ENCODE measurements around the gene PHOSPHO2. TPM values are rescaled to one million over a fixed set of nuclear protein-coding genes. Genes with fewer than 3 reads are reported as not detected.

Gene PHOSPHO2
- total and polyA plus RNA-seq, 2 experiments from 2014 or later, result 8.3 to 8.7 TPM

DNA sequence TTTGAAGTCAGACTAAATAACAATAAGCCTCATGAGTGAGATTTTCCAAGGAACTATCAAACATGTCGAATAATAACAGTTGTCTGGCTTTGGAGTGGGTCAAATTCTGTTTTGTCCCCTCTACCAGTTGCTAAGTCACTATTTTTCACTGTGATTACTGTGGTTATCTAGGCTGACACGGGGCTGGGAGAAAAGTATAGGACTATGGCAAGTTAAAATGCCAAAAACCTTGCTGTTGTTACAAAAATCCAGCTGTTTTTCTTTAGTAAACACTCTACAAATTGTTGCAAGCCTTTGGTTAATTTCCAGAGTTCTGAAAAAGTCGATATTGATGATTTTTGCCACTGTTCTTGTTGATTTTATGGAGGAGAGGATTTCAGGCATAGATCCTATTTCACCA is 1.6 kb upstream of the PHOSPHO2 start (continued):
- TF ChIP-seq NANOG (IDR thresholded peaks at IDR 0.05; ENCODE audit: borderline replicate concordance), result no peak
- TF ChIP-seq, protein P1, sequence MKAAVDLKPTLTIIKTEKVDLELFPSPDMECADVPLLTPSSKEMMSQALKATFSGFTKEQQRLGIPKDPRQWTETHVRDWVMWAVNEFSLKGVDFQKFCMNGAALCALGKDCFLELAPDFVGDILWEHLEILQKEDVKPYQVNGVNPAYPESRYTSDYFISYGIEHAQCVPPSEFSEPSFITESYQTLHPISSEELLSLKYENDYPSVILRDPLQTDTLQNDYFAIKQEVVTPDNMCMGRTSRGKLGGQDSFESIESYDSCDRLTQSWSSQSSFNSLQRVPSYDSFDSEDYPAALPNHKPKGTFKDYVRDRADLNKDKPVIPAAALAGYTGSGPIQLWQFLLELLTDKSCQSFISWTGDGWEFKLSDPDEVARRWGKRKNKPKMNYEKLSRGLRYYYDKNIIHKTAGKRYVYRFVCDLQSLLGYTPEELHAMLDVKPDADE (IDR thresholded peaks at IDR 0.05), result no peak
- TF ChIP-seq CREB1 (CRISPR knock-in tag; IDR thresholded peaks at IDR 0.05; ENCODE audit: low read depth), result no peak

DNA sequence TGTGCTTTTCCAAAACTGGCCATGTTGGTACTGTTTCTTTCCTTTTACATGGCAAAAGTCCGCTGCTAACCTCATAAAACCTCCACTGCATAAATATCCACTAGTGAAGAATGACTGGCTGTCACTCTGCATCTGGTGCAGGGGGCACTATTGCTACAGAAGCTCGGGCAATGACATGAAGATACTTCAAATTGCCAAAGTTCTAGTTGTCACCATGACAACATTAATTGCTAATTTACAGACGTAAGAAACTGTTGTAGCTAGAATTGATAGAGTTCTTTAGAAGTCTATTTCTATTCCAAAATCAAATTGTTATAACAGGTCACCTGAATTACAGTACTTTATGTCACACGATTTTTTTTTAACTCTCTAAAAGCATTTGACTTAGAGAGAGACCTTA is 909 bp upstream of the PHOSPHO2 start:
- Histone ChIP-seq H3K36me3 (ENCODE audit: insufficient read depth) (no peaks in the 10 kb centered on the region; the same call in 1 of the 2 replicates), H3K27me3 (ENCODE audit: insufficient read depth) (no peaks in the 10 kb centered on the region), H2AFZ (peak overlapping the region; percentile 100), H3K4me2 (peak overlapping the region; percentile 80), H3K79me2 (replicated peaks; ENCODE audit: insufficient read depth) (no peaks in the 10 kb centered on the region), H3K4me3 (peak overlapping the region; percentile 93), H3K4me1 (ENCODE audit: insufficient read depth) (0 out of 2 replicates have a peak, but pooled peaks cover 3% of the 10 kb centered on the region), H3K27ac (ENCODE audit: low read depth) (no peak overlapping the region), H3F3A (replicated peaks; ENCODE audit: low read depth) (0 out of 2 replicates have a peak, but pooled peaks cover 3% of the 10 kb centered on the region), H4K20me1 (replicated peaks; ENCODE audit: insufficient read depth) (no peaks in the 10 kb centered on the region), H3K9me2 (ENCODE audit: insufficient read depth) (no peaks in the 10 kb centered on the region)
- H3K27ac Mint-ChIP-seq, result no peak overlapping the region
- H3K27me3 Mint-ChIP-seq (ENCODE audit: insufficient read depth, low read depth, poor library complexity), result peaks cover 2% of the 10 kb centered on the region
- H3K36me3 Mint-ChIP-seq (ENCODE audit: low read depth), result peaks cover 9% of the 10 kb centered on the region
- no peak for TF ChIP-seq ZNF114 (CRISPR knock-in tag; IDR thresholded peaks at IDR 0.05)
- TF ChIP-seq, protein P1 (IDR thresholded peaks at IDR 0.05), result no peak
- TF ChIP-seq, protein P2, sequence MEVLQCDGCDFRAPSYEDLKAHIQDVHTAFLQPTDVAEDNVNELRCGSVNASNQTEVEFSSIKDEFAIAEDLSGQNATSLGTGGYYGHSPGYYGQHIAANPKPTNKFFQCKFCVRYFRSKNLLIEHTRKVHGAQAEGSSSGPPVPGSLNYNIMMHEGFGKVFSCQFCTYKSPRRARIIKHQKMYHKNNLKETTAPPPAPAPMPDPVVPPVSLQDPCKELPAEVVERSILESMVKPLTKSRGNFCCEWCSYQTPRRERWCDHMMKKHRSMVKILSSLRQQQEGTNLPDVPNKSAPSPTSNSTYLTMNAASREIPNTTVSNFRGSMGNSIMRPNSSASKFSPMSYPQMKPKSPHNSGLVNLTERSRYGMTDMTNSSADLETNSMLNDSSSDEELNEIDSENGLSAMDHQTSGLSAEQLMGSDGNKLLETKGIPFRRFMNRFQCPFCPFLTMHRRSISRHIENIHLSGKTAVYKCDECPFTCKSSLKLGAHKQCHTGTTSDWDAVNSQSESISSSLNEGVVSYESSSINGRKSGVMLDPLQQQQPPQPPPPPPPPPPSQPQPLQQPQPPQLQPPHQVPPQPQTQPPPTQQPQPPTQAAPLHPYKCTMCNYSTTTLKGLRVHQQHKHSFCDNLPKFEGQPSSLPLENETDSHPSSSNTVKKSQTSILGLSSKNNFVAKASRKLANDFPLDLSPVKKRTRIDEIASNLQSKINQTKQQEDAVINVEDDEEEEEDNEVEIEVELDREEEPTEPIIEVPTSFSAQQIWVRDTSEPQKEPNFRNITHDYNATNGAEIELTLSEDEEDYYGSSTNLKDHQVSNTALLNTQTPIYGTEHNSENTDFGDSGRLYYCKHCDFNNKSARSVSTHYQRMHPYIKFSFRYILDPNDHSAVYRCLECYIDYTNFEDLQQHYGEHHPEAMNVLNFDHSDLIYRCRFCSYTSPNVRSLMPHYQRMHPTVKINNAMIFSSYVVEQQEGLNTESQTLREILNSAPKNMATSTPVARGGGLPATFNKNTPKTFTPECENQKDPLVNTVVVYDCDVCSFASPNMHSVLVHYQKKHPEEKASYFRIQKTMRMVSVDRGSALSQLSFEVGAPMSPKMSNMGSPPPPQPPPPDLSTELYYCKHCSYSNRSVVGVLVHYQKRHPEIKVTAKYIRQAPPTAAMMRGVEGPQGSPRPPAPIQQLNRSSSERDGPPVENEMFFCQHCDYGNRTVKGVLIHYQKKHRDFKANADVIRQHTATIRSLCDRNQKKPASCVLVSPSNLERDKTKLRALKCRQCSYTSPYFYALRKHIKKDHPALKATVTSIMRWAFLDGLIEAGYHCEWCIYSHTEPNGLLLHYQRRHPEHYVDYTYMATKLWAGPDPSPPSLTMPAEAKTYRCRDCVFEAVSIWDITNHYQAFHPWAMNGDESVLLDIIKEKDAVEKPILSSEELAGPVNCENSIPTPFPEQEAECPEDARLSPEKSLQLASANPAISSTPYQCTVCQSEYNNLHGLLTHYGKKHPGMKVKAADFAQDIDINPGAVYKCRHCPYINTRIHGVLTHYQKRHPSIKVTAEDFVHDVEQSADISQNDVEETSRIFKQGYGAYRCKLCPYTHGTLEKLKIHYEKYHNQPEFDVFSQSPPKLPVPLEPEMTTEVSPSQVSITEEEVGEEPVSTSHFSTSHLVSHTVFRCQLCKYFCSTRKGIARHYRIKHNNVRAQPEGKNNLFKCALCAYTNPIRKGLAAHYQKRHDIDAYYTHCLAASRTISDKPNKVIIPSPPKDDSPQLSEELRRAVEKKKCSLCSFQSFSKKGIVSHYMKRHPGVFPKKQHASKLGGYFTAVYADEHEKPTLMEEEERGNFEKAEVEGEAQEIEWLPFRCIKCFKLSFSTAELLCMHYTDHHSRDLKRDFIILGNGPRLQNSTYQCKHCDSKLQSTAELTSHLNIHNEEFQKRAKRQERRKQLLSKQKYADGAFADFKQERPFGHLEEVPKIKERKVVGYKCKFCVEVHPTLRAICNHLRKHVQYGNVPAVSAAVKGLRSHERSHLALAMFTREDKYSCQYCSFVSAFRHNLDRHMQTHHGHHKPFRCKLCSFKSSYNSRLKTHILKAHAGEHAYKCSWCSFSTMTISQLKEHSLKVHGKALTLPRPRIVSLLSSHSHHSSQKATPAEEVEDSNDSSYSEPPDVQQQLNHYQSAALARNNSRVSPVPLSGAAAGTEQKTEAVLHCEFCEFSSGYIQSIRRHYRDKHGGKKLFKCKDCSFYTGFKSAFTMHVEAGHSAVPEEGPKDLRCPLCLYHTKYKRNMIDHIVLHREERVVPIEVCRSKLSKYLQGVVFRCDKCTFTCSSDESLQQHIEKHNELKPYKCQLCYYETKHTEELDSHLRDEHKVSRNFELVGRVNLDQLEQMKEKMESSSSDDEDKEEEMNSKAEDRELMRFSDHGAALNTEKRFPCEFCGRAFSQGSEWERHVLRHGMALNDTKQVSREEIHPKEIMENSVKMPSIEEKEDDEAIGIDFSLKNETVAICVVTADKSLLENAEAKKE (CRISPR knock-in tag; IDR thresholded peaks at IDR 0.05), result no peak
- TF ChIP-seq, protein P3, sequence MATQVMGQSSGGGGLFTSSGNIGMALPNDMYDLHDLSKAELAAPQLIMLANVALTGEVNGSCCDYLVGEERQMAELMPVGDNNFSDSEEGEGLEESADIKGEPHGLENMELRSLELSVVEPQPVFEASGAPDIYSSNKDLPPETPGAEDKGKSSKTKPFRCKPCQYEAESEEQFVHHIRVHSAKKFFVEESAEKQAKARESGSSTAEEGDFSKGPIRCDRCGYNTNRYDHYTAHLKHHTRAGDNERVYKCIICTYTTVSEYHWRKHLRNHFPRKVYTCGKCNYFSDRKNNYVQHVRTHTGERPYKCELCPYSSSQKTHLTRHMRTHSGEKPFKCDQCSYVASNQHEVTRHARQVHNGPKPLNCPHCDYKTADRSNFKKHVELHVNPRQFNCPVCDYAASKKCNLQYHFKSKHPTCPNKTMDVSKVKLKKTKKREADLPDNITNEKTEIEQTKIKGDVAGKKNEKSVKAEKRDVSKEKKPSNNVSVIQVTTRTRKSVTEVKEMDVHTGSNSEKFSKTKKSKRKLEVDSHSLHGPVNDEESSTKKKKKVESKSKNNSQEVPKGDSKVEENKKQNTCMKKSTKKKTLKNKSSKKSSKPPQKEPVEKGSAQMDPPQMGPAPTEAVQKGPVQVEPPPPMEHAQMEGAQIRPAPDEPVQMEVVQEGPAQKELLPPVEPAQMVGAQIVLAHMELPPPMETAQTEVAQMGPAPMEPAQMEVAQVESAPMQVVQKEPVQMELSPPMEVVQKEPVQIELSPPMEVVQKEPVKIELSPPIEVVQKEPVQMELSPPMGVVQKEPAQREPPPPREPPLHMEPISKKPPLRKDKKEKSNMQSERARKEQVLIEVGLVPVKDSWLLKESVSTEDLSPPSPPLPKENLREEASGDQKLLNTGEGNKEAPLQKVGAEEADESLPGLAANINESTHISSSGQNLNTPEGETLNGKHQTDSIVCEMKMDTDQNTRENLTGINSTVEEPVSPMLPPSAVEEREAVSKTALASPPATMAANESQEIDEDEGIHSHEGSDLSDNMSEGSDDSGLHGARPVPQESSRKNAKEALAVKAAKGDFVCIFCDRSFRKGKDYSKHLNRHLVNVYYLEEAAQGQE (IDR thresholded peaks at IDR 0.05; ENCODE audit: unreplicated experiment), result no peak
- TF ChIP-seq, protein P4, sequence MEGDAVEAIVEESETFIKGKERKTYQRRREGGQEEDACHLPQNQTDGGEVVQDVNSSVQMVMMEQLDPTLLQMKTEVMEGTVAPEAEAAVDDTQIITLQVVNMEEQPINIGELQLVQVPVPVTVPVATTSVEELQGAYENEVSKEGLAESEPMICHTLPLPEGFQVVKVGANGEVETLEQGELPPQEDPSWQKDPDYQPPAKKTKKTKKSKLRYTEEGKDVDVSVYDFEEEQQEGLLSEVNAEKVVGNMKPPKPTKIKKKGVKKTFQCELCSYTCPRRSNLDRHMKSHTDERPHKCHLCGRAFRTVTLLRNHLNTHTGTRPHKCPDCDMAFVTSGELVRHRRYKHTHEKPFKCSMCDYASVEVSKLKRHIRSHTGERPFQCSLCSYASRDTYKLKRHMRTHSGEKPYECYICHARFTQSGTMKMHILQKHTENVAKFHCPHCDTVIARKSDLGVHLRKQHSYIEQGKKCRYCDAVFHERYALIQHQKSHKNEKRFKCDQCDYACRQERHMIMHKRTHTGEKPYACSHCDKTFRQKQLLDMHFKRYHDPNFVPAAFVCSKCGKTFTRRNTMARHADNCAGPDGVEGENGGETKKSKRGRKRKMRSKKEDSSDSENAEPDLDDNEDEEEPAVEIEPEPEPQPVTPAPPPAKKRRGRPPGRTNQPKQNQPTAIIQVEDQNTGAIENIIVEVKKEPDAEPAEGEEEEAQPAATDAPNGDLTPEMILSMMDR (conservative IDR thresholded peaks at IDR 0.05; ENCODE audit: low read depth in 2 of 2), result peak in 1 of 2 experiments; percentile 25; a peak in 1 of 4 replicates
- peaks cover 7% of the 10 kb centered on the region for H3K4me1 Mint-ChIP-seq
- DNase-seq (ENCODE audit: low spot score) (peak; percentile 4), ATAC-seq (no peak)
- H3K9me3 Mint-ChIP-seq, result peaks cover 6% of the 10 kb centered on the region
- H3K4me3 Mint-ChIP-seq, result peak overlapping the region; percentile 91
